Measurements from ENCODE around the gene RPS4Y1. TPM values are rescaled to one million over a fixed set of nuclear protein-coding genes. Genes with fewer than 3 reads are reported as not detected.

RPS4Y1 gene
- total and polyA plus RNA-seq, 2 of the 8 experiments (the other 6 are each of a cell fraction or from before 2014, with no cell fraction given) = 259 to 790 TPM

- TF ChIP-seq BACH1 (IDR thresholded peaks at IDR 0.05; ENCODE audit: low read length) (no peak), CTBP2 (IDR thresholded peaks at IDR 0.05; ENCODE audit: borderline replicate concordance, insufficient read depth, insufficient read length, low read length) (no peak), CHD1 (IDR thresholded peaks at IDR 0.05; ENCODE audit: low read depth, low read length) (no peak), YY1 (IDR thresholded peaks at IDR 0.05; ENCODE audit: low read depth, low read length) (no peak), SRF (IDR thresholded peaks at IDR 0.05; ENCODE audit: low read depth, low read length) (no peak)
These were observed 3.5 kb upstream of the RPS4Y1 start (continued) for GRCh38 chrY:2837932-2838331.

Measured in H1 (cell line).